HG02588 (cell line): ENCODE results near the gene TTI1.
A peak's percentile ranks its signal among the peaks of the same experiment; 100 is the strongest.
"Not testable (repeated sequence)": the region's sequence is repeated elsewhere in the genome, so short reads cannot be mapped to it uniquely, and the experiment has no call there.

Experiments used
- ATAC-seq: cut with Tn5 transposase; IDR thresholded peaks from one replicate; pipeline ENCODE4 v1.9.1; 2021; ENCODE audit warnings: mild to moderate bottlenecking, moderate library complexity; ENCODE audit not compliant: unreplicated experiment

TTI1 gene

GRCh38 chr20:38012332-38012731 is 20.9 kb downstream of the TTI1 start:
- ATAC-seq: no peak

- ATAC-seq: no peak
These were observed 21.6 kb downstream of the TTI1 start for GRCh38 chr20:38011696-38012095.

GRCh38 chr20:38009416-38009815 is 23.8 kb downstream of the TTI1 start:
- not testable (repeated sequence) for ATAC-seq

- ATAC-seq: no peak
These were observed 24.9 kb downstream of the TTI1 start for GRCh38 chr20:38008233-38008944.

GRCh38 chr20:38007526-38007925 is 25.7 kb downstream of the TTI1 start:
- ATAC-seq: no peak

- no peak for ATAC-seq
These were observed 27.4 kb downstream of the TTI1 start for GRCh38 chr20:38005903-38006302.

- ATAC-seq: no peak
These were observed 28.8 kb downstream of the TTI1 start for GRCh38 chr20:38004416-38004815.

- ATAC-seq: no peak
These were observed 30.8 kb downstream of the TTI1 start for GRCh38 chr20:38002422-38002821.

GRCh38 chr20:38001981-38002380 is 31.3 kb downstream of the TTI1 start:
- no peak for ATAC-seq

- ATAC-seq: no peak
These were observed 31.9 kb downstream of the TTI1 start for GRCh38 chr20:38001173-38001875.

- no peak for ATAC-seq
These were observed 33.0 kb downstream of the TTI1 start for GRCh38 chr20:38000293-38000692.

- ATAC-seq: no peak
These were observed 33.6 kb downstream of the TTI1 start for GRCh38 chr20:37999526-38000263.

GRCh38 chr20:37997516-37997915 is 35.7 kb downstream of the TTI1 start:
- ATAC-seq: no peak

- ATAC-seq: no peak
These were observed 37.2 kb downstream of the TTI1 start for GRCh38 chr20:37995856-37996605.

GRCh38 chr20:37994512-37994911 is 38.7 kb downstream of the TTI1 start:
- no peak for ATAC-seq

GRCh38 chr20:37992802-37993409 is 40.4 kb downstream of the TTI1 start:
- no peak for ATAC-seq

- no peak for ATAC-seq
These were observed 41.3 kb downstream of the TTI1 start for GRCh38 chr20:37991908-37992307.

GRCh38 chr20:37991157-37991866 is 41.9 kb downstream of the TTI1 start:
- no peak for ATAC-seq

GRCh38 chr20:37990571-37991151 is 42.6 kb downstream of the TTI1 start:
- peak; percentile 85 for ATAC-seq
